Measurements from ENCODE around the gene IGSF10.

Gene IGSF10

DNA sequence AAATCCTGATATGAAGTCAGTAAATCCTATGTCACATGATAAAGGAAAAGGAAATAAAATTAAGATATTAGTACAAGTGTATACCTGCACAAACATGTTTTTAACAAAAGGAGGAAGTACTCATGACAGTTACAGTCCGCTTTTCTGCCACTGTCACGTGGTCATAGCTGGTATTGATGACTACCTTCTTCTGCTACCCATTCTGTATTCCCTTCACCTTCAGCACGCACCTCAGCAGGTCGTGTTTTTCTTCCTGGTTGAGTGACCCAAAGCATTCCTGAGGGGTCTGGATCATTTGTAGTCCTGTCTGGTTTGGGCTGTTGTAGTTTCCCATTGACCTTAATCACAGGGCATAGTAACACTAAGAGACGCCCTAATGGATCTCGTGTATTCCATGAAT is 41.1 kb downstream of the IGSF10 start:
- TF ChIP-seq GATA2 (IDR thresholded peaks at IDR 0.05; ENCODE audit: low read depth, low read length) (no peak), GATA3 (IDR thresholded peaks at IDR 0.05; ENCODE audit: low read depth, low read length) (no peak)

DNA sequence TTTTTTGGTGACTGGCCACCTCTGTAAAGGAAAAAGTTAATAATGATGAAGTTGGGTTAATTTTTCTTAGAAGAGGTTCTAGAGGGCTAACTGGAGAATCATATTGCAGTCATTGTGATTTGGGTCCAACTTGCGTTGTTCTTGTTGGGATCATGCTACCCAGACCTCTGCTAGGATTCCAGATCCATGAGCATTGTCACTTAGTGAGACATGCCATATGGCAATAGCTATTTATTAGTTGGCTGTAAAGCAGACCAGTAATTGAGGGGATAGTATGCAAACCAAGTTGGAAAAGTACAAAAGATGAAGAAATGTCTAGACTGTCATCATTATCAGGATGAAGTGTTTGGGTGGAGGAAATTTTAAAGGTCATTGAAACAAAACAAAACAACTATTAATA is 45.6 kb downstream of the IGSF10 start:
- TF ChIP-seq GATA2 (IDR thresholded peaks at IDR 0.05; ENCODE audit: low read depth, low read length): no peak
- TF ChIP-seq GATA3 (IDR thresholded peaks at IDR 0.05; ENCODE audit: low read depth, low read length): no peak

DNA sequence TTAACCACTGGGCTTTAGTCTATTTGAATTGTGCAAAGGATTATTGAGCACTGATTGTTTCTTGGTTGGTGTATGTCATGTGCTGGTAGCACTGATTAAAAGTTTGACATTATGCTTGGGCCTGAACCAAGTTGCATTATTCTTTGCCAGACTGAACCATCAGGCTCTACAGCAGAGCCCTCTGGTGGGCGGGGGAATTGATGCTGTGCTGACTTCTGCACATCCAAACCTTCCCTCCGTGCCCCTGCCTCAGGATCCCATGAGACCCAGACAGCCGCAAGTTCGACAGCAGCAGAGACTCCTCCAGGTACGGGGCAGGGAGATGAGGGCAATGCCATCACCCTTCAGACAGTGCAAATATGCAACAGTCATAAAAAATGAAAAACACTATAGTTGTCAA is 47.9 kb downstream of the IGSF10 start:
- no peak for TF ChIP-seq GATA2 (IDR thresholded peaks at IDR 0.05; ENCODE audit: low read depth, low read length)
- no peak for TF ChIP-seq GATA3 (IDR thresholded peaks at IDR 0.05; ENCODE audit: low read depth, low read length)
